HG02759 (cell line): ENCODE results near the gene CD163L1.
"Not testable (repeated sequence)": the region's sequence is repeated elsewhere in the genome, so short reads cannot be mapped to it uniquely, and the experiment has no call there.

ENCODE experiments used
- ATAC-seq: cut with Tn5 transposase; IDR thresholded peaks from one replicate; pipeline ENCODE4 v1.9.1; 2021; ENCODE audit warnings: mild to moderate bottlenecking, moderate library complexity; ENCODE audit not compliant: unreplicated experiment

CD163L1 gene

GRCh38 chr12:7337790-7338189, 106.2 kb downstream of the CD163L1 start:
- not testable (repeated sequence) for ATAC-seq

- ATAC-seq: no peak
These were observed 116.0 kb downstream of the CD163L1 start for GRCh38 chr12:7327918-7328317.

DNA sequence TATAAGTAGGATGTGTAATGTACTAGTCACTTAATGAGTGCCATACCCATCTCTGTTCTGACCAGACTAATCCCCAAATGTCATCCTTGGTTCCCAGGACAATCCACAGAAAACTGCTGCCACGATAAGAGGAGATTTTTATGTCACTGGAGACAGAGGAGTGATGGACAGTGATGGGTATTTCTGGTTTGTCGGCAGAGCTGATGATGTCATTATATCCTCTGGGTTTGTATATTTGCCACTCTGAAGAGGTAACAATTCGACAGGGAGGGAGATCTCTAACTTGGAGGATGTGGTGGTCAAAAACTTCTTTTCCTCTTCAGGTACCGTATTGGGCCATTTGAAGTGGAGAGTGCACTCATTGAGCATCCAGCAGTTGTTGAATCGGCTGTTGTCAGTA, 119.8 kb downstream of the CD163L1 start:
- no peak for ATAC-seq

GRCh38 chr12:7322599-7322998, 121.4 kb downstream of the CD163L1 start:
- no peak for ATAC-seq

DNA sequence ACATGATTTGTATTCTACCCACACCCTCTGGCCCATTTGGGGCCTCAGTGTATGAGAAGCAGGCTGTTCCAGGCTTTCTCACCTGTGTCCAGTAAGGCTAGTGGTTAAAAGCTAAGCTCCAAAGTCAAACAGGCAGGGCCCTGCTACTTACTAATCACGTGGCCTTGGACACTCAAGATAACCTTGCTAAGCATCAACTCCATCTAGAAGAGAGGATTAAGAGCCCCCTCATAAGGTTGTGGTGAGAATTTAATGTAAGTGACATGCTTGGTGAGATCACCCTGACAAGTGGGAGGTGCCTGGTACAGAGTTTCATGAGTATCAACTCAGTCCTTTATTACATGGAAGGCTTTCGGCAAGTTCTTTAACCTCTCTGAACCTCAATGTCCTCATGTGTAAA, 122.3 kb downstream of the CD163L1 start:
- no peak for ATAC-seq

GRCh38 chr12:7319930-7320329, 124.0 kb downstream of the CD163L1 start:
- ATAC-seq: no peak

- ATAC-seq: no peak
These were observed 133.9 kb downstream of the CD163L1 start for GRCh38 chr12:7310070-7310469.
